Thyroid gland (tissue), 4 donors: ENCODE data around the gene PADI1. TPM values are rescaled to one million over a fixed set of nuclear protein-coding genes. Genes with fewer than 3 reads are reported as not detected.

Experiments used
- DNase-seq, 2 donors: peaks; one replicate each; pipeline ENCODE4 v3.0.0-alpha.2; 2019
- H3K27ac ChIP-seq, 3 donors: fragments of 200-600 bp; sonication (generic); 1 replicate in 2 of 3; 2 replicates in 1 of 3; pipeline ENCODE4 v1.5.1; 2016 to 2019; ENCODE audit warnings: mild to moderate bottlenecking in 1 of 3, moderate library complexity in 1 of 3
- H3K27me3 ChIP-seq: fragments of 200-600 bp; sonication (generic); one replicate; pipeline ENCODE4 v1.5.1; 2019
- H3K36me3 ChIP-seq, 2 donors: fragments of 200-600 bp; sonication (generic); one replicate each; pipeline ENCODE4 v1.5.1; 2016 to 2019
- H3K4me1 ChIP-seq, 2 donors: fragments of 200-600 bp; sonication (generic); one replicate each; pipeline ENCODE4 v1.5.1; 2017 to 2019
- H3K4me3 ChIP-seq, 3 donors: fragments of 200-600 bp; sonication (generic); replicated peaks in 1 of 3; 1 replicate in 2 of 3; 2 replicates in 1 of 3; pipeline ENCODE4 v1.5.1; 2016; ENCODE audit warnings: mild to moderate bottlenecking in 1 of 3
- H3K9me3 ChIP-seq: fragments of 200-600 bp; sonication (generic); one replicate; pipeline ENCODE4 v1.5.1; 2017
- POLR2A ChIP-seq, 2 donors: fragments of 450-650 bp; IDR thresholded peaks; one replicate each; pipeline ENCODE4 v1.6.1; 2017; ENCODE audit warnings: antibody characterized with exemption in 2 of 2, mild to moderate bottlenecking in 2 of 2, moderate library complexity in 1 of 2
- WGBS, 2 donors: methylation state at CpG; one replicate each; pipeline ENCODE4 v1.1.5; 2017; 5-methylcytosine and 5-hydroxymethylcytosine counted together
- intact Hi-C: fragments of 100-400 bp; cut with DNase I; formaldehyde crosslinking; loops from one replicate; pipeline ENCODE4 v1.15.1; 2023
- total RNA-seq, 4 donors: library from RNA; depleted of rRNA; stranded (reverse); fragments of >200 nt; gene quantifications; one replicate each; pipeline ENCODE4 v1.2.3, GENCODE V29; 2016
- TF ChIP-seq, protein P1 (sequence below), 6 experiments: fragments of 200-600 bp in 3 of 6; fragments of 450-650 bp in 3 of 6; sonication (generic) in 3 of 6; IDR thresholded peaks; one replicate each; pipeline ENCODE4 v1.5.1; 2016 to 2019; ENCODE audit warnings: antibody characterized with exemption in 6 of 6, mild to moderate bottlenecking in 2 of 6, inconsistent platforms in 1 of 6, moderate library complexity in 1 of 6

PADI1 gene
- total RNA-seq, 4 donors from 2014 or later, result not detected

- no peak overlapping the region for H3K4me3 ChIP-seq
- H3K9me3 ChIP-seq, result no peaks in the 10 kb centered on the region
- no peak for DNase-seq
- no peak overlapping the region for H3K27ac ChIP-seq
- H3K27me3 ChIP-seq, result no peaks in the 10 kb centered on the region
- no peaks in the 10 kb centered on the region for H3K36me3 ChIP-seq
- no peaks in the 10 kb centered on the region for H3K4me1 ChIP-seq
- no peak for TF ChIP-seq POLR2A (IDR thresholded peaks at IDR 0.05)
- TF ChIP-seq, protein P1, sequence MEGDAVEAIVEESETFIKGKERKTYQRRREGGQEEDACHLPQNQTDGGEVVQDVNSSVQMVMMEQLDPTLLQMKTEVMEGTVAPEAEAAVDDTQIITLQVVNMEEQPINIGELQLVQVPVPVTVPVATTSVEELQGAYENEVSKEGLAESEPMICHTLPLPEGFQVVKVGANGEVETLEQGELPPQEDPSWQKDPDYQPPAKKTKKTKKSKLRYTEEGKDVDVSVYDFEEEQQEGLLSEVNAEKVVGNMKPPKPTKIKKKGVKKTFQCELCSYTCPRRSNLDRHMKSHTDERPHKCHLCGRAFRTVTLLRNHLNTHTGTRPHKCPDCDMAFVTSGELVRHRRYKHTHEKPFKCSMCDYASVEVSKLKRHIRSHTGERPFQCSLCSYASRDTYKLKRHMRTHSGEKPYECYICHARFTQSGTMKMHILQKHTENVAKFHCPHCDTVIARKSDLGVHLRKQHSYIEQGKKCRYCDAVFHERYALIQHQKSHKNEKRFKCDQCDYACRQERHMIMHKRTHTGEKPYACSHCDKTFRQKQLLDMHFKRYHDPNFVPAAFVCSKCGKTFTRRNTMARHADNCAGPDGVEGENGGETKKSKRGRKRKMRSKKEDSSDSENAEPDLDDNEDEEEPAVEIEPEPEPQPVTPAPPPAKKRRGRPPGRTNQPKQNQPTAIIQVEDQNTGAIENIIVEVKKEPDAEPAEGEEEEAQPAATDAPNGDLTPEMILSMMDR (IDR thresholded peaks at IDR 0.05), result no peak
- intact Hi-C loops, result no loop called here
- WGBS, 2 donors, result 80 to 91% methylated on average over 1 of the region's 1 CpG
Measured at GRCh38 chr1:17243274-17243673, 38.3 kb downstream of the PADI1 start.

GRCh38 chr1:17244821-17245740 is 40.2 kb downstream of the PADI1 start:
- TF ChIP-seq, protein P1 (IDR thresholded peaks at IDR 0.05), result no peak
- no peak for TF ChIP-seq POLR2A (IDR thresholded peaks at IDR 0.05)
- no peak overlapping the region for H3K27ac ChIP-seq
- intact Hi-C loops, result no loop called here

GRCh38 chr1:17245816-17246325 is 40.9 kb downstream of the PADI1 start:
- WGBS, 2 donors, result 58 to 71% methylated on average over 6 to 7 of the region's 7 CpGs
- no peaks in the 10 kb centered on the region for H3K36me3 ChIP-seq
- intact Hi-C loops, result no loop called here
- H3K4me3 ChIP-seq, result no peak overlapping the region
- no peaks in the 10 kb centered on the region for H3K9me3 ChIP-seq
- no peak for TF ChIP-seq POLR2A (IDR thresholded peaks at IDR 0.05)
- TF ChIP-seq, protein P1 (IDR thresholded peaks at IDR 0.05), result no peak
- H3K27ac ChIP-seq, result no peak overlapping the region
- no peaks in the 10 kb centered on the region for H3K4me1 ChIP-seq
- DNase-seq, result no peak
- H3K27me3 ChIP-seq, result no peaks in the 10 kb centered on the region

More at GRCh38 chr1:17244821-17245740, 40.2 kb downstream of the PADI1 start:
- no peaks in the 10 kb centered on the region for H3K9me3 ChIP-seq
- 65 to 72% methylated on average over 12 to 14 of the region's 14 CpGs for WGBS, 2 donors
- H3K27me3 ChIP-seq, result no peaks in the 10 kb centered on the region
- no peaks in the 10 kb centered on the region for H3K4me1 ChIP-seq
- no peak for DNase-seq
- no peak overlapping the region for H3K4me3 ChIP-seq
- H3K36me3 ChIP-seq, result no peaks in the 10 kb centered on the region

GRCh38 chr1:17246971-17247370 is 42.0 kb downstream of the PADI1 start:
- no peaks in the 10 kb centered on the region for H3K4me1 ChIP-seq
- H3K27ac ChIP-seq, result no peak overlapping the region
- DNase-seq, result no peak
- intact Hi-C loops, result no loop called here
- H3K27me3 ChIP-seq, result no peaks in the 10 kb centered on the region
- WGBS, 2 donors, result 78 to 93% methylated on average over 2 of the region's 2 CpGs
- H3K36me3 ChIP-seq, result no peaks in the 10 kb centered on the region
- TF ChIP-seq POLR2A (IDR thresholded peaks at IDR 0.05), result no peak
- TF ChIP-seq, protein P1 (IDR thresholded peaks at IDR 0.05), result no peak
- H3K4me3 ChIP-seq, result no peak overlapping the region
- no peaks in the 10 kb centered on the region for H3K9me3 ChIP-seq

DNA sequence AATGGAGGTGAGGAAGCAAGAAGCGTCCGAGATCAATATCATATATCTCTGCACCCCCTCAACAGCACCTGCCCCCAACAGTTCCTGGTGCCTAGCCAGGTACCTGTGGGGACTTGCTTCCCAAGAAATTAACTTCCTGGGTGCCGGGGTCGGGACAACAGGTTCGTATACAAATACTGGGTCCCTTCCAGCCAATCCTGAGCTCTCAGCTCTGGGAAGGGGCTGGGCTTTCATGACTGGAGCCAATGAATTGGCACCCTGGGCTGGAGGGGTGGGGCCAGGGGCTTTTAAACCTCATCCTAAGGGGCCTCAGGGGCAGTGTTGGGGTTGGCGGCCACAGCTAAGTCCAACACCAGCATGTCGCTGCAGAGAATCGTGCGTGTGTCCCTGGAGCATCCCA is 43.9 kb downstream of the PADI1 start, which contains the start of gene PADI3:
TSS of gene PADI3 (plus strand) at position 318 of the 400 bp plus-strand sequence. CDS start at position 358, 40 bp downstream.
- Histone ChIP-seq H3K4me1 (no peaks in the 10 kb centered on the region), H3K27ac (no peak within 1 kb of the TSS), H3K9me3 (no peaks in the 10 kb centered on the region), H3K4me3 (no peak within 1 kb of the TSS), H3K27me3 (no peaks in the 10 kb centered on the region), H3K36me3 (no peaks in the 10 kb centered on the region)
- 73 to 85% methylated on average over 9 of the region's 9 CpGs for WGBS, 2 donors
- TF ChIP-seq POLR2A (IDR thresholded peaks at IDR 0.05), result no peak
- TF ChIP-seq, protein P1 (IDR thresholded peaks at IDR 0.05), result no peak
- intact Hi-C loops, result no loop called here
- no peak for DNase-seq
